Liver (tissue), 9 donors: ENCODE measurements around the gene TMEM45A. TPM values are rescaled to one million over a fixed set of nuclear protein-coding genes. Genes with fewer than 3 reads are reported as not detected.

Experiments
- DNase-seq: peaks from one replicate; pipeline ENCODE4 v3.0.0-alpha.2; 2017; ENCODE audit warnings: low spot score
- H3K27ac ChIP-seq, 2 donors: one replicate each; pipeline ENCODE4 v1.7.0; 2013; ENCODE audit warnings: inconsistent platforms in 2 of 2, low read length in 2 of 2, control low read depth in 1 of 2, low read depth in 1 of 2, mild to moderate bottlenecking in 1 of 2
- H3K27me3 ChIP-seq, 4 donors: one replicate each; pipeline versions ENCODE4 v1.6.1 to v1.7.0; 2013; ENCODE audit warnings: low read length in 3 of 4, inconsistent platforms in 1 of 4, mild to moderate bottlenecking in 1 of 4, moderate library complexity in 1 of 4; ENCODE audit not compliant: control insufficient read depth in 4 of 4, insufficient read depth in 4 of 4
- H3K36me3 ChIP-seq, 4 donors: one replicate each; pipeline versions ENCODE4 v1.6.1 to v1.7.0; 2013; ENCODE audit warnings: low read length in 3 of 4, mild to moderate bottlenecking in 3 of 4, low read depth in 1 of 4, moderate library complexity in 1 of 4; ENCODE audit not compliant: control insufficient read depth in 4 of 4, insufficient read depth in 3 of 4
- H3K4me1 ChIP-seq, 4 donors: one replicate each; pipeline versions ENCODE4 v1.6.1 to v1.7.0; 2013; ENCODE audit warnings: low read length in 3 of 4, mild to moderate bottlenecking in 3 of 4, moderate library complexity in 1 of 4; ENCODE audit not compliant: control insufficient read depth in 4 of 4, insufficient read depth in 4 of 4
- H3K4me3 ChIP-seq, 3 donors: one replicate each; pipeline versions ENCODE4 v1.6.1 to v1.7.0; 2013; ENCODE audit warnings: low read length in 3 of 3, control low read depth in 1 of 3, low read depth in 1 of 3, mild to moderate bottlenecking in 1 of 3
- H3K9ac ChIP-seq, 2 donors: one replicate each; pipeline ENCODE4 v1.7.0; 2013; ENCODE audit warnings: low read length in 2 of 2, mild to moderate bottlenecking in 2 of 2, moderate library complexity in 2 of 2, control low read depth in 1 of 2, low read depth in 1 of 2
- H3K9me3 ChIP-seq, 4 donors: one replicate each; pipeline versions ENCODE4 v1.6.1 to v1.7.0; 2013; ENCODE audit warnings: low read length in 3 of 4; ENCODE audit not compliant: control insufficient read depth in 4 of 4
- ATF3 ChIP-seq: IDR thresholded peaks from 2 replicates; pipeline ENCODE4 v1.6.1; 2016; ENCODE audit warnings: antibody characterized with exemption
- CTCF ChIP-seq: fragments of 150-350 bp; IDR thresholded peaks from 2 replicates; pipeline ENCODE4 v1.5.1; 2017; ENCODE audit warnings: improper control_type of control experiment, low read depth, low read length; ENCODE audit not compliant: missing input control
- EGR1 ChIP-seq, 2 donors: IDR thresholded peaks; 2 replicates each; pipeline ENCODE4 v1.6.1; 2016 to 2018; ENCODE audit warnings: antibody characterized with exemption in 2 of 2, low read depth in 2 of 2
- FOXA1 ChIP-seq: IDR thresholded peaks from 2 replicates; pipeline ENCODE4 v1.6.1; 2016; ENCODE audit warnings: antibody characterized with exemption
- FOXA2 ChIP-seq: IDR thresholded peaks from 2 replicates; pipeline ENCODE4 v1.6.1; 2016; ENCODE audit warnings: antibody characterized with exemption
- GABPA ChIP-seq, 2 donors: IDR thresholded peaks in 1 of 2; conservative IDR thresholded peaks in 1 of 2; 2 replicates each; pipeline ENCODE4 v1.6.1; 2016; ENCODE audit warnings: antibody characterized with exemption in 2 of 2, mild to moderate bottlenecking in 1 of 2, moderate library complexity in 1 of 2
- HNF4A ChIP-seq, 2 donors: conservative IDR thresholded peaks; 2 replicates each; pipeline ENCODE4 v1.6.1; 2016; ENCODE audit warnings: antibody characterized with exemption in 2 of 2, mild to moderate bottlenecking in 2 of 2
- HNF4G ChIP-seq: IDR thresholded peaks from 2 replicates; pipeline ENCODE4 v1.6.1; 2016; ENCODE audit warnings: antibody characterized with exemption
- JUND ChIP-seq, 2 donors: IDR thresholded peaks; 2 replicates each; pipeline ENCODE4 v1.6.1; 2016; ENCODE audit warnings: antibody characterized with exemption in 2 of 2
- MAX ChIP-seq: IDR thresholded peaks from 2 replicates; pipeline ENCODE4 v1.6.1; 2016; ENCODE audit warnings: antibody characterized with exemption
- NR2F2 ChIP-seq: IDR thresholded peaks from 2 replicates; pipeline ENCODE4 v1.6.1; 2016; ENCODE audit warnings: antibody characterized with exemption
- RAD21 ChIP-seq, 2 donors: IDR thresholded peaks; 2 replicates each; pipeline ENCODE4 v1.6.1; 2016; ENCODE audit warnings: antibody characterized with exemption in 2 of 2, mild to moderate bottlenecking in 2 of 2
- REST ChIP-seq: IDR thresholded peaks from 2 replicates; pipeline ENCODE4 v1.6.1; 2016; ENCODE audit warnings: antibody characterized with exemption, mild to moderate bottlenecking
- RXRA ChIP-seq, 2 donors: IDR thresholded peaks; 2 replicates each; pipeline ENCODE4 v1.6.1; 2017 to 2018; ENCODE audit warnings: antibody characterized with exemption in 2 of 2, mild to moderate bottlenecking in 1 of 2
- SP1 ChIP-seq: IDR thresholded peaks from 2 replicates; pipeline ENCODE4 v1.6.1; 2018; ENCODE audit warnings: antibody characterized with exemption, mild to moderate bottlenecking
- TAF1 ChIP-seq: conservative IDR thresholded peaks from 2 replicates; pipeline ENCODE4 v1.6.1; 2016; ENCODE audit warnings: antibody characterized with exemption, mild to moderate bottlenecking
- YY1 ChIP-seq: IDR thresholded peaks from 2 replicates; pipeline ENCODE4 v1.6.1; 2016; ENCODE audit warnings: antibody characterized with exemption, mild to moderate bottlenecking
- ZBTB33 ChIP-seq: IDR thresholded peaks from 2 replicates; pipeline ENCODE4 v1.6.1; 2016; ENCODE audit warnings: antibody characterized with exemption
- WGBS: extraction: QIAGEN DNeasy Blood & Tissue Kit; methylation state at CpG from one replicate; pipeline ENCODE4 v1.1.7; 2013; 5-methylcytosine and 5-hydroxymethylcytosine counted together
- polyA plus RNA-seq, 2 donors: library from polyadenylated mRNA; stranded (reverse) in 1 of 2; unstranded in 1 of 2; fragments of 200-250 nt in 1 of 2; fragments of >200 nt in 1 of 2; fragmentation: Nextera tagmentation in 1 of 2; extraction: Ambion mirVana in 1 of 2; gene quantifications; one replicate each; pipeline versions ENCODE4 v1.2.1 to v1.2.3, GENCODE V29; 2013 to 2015
- total RNA-seq, 2 donors: library from RNA; depleted of rRNA; stranded (reverse); fragments of >200 nt; gene quantifications; one replicate each; pipeline ENCODE4 v1.2.3, GENCODE V29; 2014
- donor health status: healthy.
- donor health status: healthy.
- donor health status: healthy.
- donor health status: healthy.
- donor health status: healthy.

The TMEM45A gene
- total RNA-seq (10 to 100 TPM in 1 of 2 donors, 1 to 10 TPM in 1; 7.1 to 36.0 TPM), polyA plus RNA-seq (10 to 100 TPM; 54.3 to 65.8 TPM)

- DNase-seq, result peak; percentile 95
- peak within 1 kb of the TSS; percentile 74 to 85 for H3K27ac ChIP-seq
- peaks cover 0 to 14% (median 5%) of the 10 kb centered on the region in 4 donors for H3K4me1 ChIP-seq
- no peaks in the 10 kb centered on the region for H3K36me3 ChIP-seq
- peak within 1 kb of the TSS; percentile 70 to 74 (median 72) for H3K4me3 ChIP-seq
- no peaks in the 10 kb centered on the region for H3K9me3 ChIP-seq
- WGBS, result under 1% methylated on average over 56 of the region's 56 CpGs
- TF ChIP-seq YY1 (peak; percentile 57), CTCF (no peak), NR2F2 (no peak), RXRA (IDR thresholded peaks at IDR 0.05) (no peak), FOXA1 (no peak), REST (peak; percentile 80), RAD21 (IDR thresholded peaks at IDR 0.05) (peak in 1 of 2 donors; percentile 51), HNF4A (conservative IDR thresholded peaks at IDR 0.05) (peak; percentile 1 to 2), HNF4G (no peak), GABPA (IDR thresholded peaks at IDR 0.05 in 1 of 2, conservative IDR thresholded peaks at IDR 0.05 in 1 of 2) (no peak), FOXA2 (no peak), ATF3 (no peak), TAF1 (peak; percentile 52), MAX (peak; percentile 28), JUND (IDR thresholded peaks at IDR 0.05) (no peak), EGR1 (IDR thresholded peaks at IDR 0.05; ENCODE audit: low read depth in 2 of 2) (no peak), ZBTB33 (no peak), SP1 (peak; percentile 99)
- H3K9ac ChIP-seq, result peak within 1 kb of the TSS; percentile 41 to 82
- no peaks in the 10 kb centered on the region for H3K27me3 ChIP-seq
These were observed at the start of gene TMEM45A for GRCh38 chr3:100492059-100493006. TMEM45A (plus strand) TSS chr3:100492619; CDS start chr3:100555212, 62,593 bp downstream.
